NCI-H748 (cell line): ENCODE data around the gene SLC39A11.

Experiments used
- DNase-seq: peaks from one replicate; lab custom pipeline; 2025; ENCODE audit not compliant: unreplicated experiment; lab: John Stamatoyannopoulos, UW

Gene SLC39A11

DNA sequence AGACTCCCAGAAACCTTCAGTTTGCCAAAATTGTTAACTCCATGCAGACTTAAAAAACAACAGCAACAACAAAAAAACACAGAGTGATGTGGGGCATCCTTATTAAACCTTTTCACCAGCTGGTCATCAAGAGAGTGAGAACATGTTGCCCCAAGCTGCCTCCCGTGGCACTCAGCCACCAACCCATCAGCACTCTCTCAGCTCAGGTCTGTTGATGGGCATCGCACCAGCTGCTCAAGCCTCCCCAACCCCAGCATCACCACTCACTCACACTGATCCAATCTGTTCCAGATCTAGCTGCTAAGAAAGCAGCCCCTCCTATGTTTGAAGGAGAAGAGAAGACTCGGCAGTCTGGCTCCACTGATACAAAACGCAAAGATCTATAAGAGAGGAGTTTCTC is 46.8 kb downstream of the SLC39A11 start:
- no peak for DNase-seq

DNA sequence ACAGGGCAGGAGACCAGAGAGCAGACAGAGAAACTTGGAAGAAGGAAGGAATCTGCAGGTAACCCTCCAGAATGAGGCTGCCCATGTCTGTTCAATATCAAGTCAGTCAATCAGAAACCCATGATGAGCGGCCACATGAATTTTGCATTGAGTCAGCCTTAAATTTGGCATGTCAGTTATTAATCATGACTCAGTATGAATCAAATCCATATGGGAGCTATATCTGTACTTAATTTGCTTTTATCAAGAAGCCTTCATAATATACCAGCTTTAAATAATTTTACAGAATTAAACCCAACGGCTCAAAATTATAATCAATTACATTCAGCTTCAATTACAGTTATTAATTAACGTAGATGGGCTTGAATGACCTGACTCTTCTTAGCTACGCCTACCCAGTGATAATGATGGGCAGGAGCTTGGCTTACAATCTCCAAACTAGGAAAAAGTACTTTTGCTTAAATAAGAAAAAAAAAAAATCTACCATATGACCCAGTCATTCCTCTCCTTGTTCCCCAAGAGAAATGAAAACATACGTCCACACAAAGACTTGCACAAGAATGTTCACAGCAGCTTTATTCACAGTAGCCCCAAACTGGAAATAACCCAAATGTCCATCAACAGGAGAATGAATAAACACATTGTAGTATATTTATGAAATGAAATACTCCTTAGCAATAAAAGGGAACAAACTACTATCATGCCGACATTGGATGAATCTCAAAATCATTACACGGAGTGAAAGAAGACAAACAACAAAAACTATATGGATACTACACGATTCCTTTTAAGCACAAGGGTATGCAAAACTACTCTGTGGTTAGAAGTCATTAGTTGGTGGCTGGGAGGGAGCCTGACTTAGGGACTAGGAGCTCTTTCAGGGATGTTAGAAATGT is 48.6 kb downstream of the SLC39A11 start:
- DNase-seq, result no peak

DNA sequence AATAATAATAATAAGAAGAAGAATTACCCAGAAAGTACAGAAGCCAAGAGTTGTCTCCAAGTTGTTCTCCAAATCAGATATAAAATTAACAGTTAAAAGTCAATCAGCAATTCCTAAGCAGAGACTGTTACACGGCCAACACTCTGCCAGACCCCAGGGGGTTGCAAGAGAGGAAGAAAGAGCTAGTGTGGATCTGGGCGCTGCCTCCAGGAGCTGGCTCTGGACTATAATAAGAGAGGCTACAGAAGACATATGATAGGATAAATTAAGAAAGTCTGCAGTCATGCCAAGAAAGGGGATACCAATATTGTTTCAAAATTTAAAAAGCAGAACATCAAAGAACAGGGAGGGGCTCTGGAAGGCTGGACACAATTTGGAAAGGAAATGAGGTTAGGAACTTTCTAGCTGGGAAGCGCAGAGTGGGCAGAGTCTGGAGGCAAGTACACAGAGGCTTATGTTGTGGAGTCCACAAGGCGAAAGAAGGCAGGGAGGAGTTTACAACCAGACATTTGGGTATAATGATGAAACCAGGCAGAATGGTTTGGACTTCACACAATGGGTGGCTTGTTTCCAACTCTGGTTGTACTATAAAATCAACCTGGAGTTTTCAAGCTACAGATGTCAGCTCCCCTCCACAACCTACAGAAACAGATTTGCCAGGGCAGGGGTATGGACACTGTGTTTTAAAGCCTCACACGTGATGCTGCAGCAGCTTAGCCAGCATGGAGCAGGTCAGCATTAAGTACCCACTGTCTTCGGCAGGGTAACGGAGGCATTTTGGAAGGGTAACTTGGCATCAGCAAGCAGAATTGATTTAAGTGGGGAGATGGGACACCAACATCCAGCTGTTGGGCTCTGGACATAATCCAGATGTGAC is 49.4 kb downstream of the SLC39A11 start:
- DNase-seq, result no peak

DNA sequence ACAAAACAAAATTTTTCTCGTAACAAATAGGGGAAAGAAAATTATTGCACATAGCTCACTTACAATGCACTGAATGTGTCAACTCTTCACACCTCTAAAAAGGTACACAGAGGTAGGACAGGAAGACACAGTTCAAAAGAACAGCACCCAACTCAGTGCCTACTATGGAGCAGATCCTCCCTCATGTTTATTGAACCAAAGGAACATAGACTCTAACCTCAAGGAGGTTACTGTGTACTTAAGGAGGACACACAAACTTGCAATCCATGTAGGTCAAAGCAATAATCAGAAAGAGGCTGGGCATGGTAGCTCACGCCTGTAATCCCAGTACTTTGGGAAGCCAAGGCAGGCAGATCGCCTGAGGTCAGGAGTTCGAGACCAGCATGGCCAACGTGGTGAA is 50.3 kb downstream of the SLC39A11 start:
- no peak for DNase-seq

DNA sequence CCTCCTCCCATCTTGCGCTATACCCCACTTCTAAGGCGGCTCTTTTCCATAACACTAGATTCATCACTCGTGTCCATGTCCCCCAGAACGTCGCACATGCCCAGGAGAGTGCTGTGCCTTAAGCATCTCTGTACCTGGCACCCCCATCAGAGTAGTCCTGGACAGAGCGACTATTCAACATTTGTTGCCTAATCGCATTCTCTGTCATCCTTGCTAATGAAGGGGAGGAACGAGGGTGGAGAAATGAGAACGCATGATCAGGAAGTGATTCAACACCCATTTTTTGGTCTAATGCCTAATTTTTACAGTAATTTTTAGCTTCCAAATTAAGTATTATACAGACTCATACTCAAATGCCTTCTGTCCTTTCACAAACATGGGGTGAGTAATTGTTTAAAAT is 53.2 kb downstream of the SLC39A11 start:
- no peak for DNase-seq

DNA sequence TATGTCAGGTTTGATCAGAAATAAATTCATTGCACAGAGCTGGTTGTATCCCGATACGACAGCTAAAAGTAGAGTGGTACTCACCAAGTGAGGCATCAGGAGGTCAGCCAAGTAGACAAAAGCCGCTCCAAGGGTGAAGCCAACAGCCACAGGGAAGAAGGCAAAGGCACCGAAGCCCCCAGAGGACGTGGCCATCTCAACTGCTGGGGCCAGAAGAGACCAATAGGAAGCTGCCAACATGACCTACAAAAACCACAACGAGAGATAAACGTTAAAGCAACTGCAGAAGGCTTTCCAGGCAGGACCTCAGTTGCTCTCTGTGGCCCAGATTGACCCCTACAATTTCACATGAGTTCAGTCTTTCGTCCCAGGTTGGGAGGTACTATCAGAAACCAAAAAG is 61.0 kb downstream of the SLC39A11 start:
- no peak for DNase-seq

DNA sequence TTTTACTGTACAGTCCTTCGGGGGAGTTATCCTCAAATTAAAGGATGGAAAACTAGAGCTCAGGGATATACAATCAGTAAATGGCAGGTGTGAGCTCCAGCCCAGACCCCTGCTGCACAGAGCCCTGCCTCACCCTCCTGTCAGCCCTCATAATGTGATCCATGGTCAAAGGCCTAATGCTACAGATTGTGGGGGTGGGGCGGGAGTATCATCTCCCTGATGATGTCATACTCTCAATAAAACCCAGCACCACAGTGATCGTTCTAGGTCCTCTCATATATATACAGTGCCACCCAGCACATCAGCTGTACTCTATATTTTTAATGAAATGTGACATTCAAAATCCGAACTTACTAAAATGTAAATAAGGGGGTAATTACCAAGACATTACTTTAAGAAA is 61.5 kb downstream of the SLC39A11 start:
- DNase-seq, result peak; percentile 12

DNA sequence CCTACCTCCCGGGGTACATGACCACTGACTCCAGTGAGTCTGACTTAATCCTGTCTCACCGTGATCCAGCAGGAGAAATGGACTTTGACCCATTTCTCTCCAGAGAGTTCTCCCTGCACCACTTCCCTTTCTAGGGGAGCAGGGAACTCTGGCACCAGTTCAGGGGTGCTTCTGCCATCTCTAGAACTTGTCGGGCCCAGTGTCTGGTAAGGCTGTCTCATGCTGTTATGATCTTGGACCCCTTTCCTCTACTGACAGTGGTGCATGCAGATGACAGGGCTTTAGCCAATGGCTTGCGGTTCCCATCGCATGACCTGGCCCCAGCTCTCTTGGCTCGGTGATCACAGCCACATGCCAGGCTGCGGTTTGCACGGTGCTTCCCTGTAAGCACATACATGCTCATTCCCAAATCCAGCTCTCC is 62.0 kb downstream of the SLC39A11 start:
- DNase-seq, result no peak

DNA sequence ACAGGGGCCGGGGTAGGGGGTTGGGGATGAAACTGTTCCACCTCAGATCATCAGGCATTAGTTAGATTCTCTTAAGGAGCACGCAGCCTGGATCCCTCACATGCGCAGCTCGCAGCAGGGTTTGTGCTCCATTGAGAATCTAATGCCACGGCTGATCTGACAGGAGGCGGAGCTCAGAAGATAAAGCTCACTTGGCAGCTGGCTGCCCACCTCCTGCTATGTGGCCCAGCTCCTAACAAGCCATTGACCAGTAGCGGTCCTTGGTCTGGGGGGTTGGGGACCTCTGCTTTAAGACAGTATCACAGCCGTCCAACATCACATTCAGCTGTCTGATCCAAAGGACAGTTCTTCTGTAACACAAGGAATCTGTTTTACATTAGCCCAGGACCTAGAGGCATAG is 62.5 kb downstream of the SLC39A11 start:
- DNase-seq, result no peak

DNA sequence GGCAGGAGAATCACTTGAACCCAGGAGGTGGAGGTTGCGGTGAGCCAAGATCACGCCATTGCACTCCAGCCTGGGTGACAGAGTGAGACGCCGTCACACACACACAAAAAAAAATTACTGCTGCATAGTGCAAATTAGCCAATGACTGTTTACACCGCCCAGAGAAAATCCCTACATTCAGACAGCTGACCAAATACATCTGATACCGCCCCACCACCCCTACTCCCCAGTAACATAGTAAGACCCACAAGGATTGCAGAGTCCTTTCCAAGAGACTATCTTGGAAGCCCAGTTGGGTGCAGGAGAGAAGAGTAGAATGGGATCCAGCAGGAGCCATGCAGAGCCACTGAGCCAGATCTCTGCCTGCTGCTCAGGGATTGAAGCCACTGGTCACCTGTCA is 63.5 kb downstream of the SLC39A11 start:
- no peak for DNase-seq

DNA sequence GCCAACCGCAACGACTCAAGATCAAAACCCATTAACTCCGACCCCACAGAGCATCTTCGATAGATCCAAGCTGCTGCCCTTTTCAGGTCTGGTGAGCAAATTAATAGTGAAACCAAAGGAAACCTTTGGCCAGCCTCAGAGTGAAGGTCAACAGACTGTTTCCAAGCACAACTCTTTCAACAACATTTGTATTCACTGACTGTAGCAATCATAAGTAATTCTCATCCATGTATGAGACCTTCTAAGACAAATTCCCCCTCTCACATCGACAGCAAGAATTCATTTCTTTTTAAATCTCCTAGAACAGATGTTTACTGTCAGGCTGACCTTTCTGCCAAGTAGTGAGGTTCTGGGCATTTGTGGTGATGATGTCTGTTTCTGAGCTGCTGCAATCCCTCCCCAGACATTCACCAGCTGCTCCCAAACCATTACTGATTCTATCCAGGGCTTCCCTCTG is 64.2 kb downstream of the SLC39A11 start:
- no peak for DNase-seq

DNA sequence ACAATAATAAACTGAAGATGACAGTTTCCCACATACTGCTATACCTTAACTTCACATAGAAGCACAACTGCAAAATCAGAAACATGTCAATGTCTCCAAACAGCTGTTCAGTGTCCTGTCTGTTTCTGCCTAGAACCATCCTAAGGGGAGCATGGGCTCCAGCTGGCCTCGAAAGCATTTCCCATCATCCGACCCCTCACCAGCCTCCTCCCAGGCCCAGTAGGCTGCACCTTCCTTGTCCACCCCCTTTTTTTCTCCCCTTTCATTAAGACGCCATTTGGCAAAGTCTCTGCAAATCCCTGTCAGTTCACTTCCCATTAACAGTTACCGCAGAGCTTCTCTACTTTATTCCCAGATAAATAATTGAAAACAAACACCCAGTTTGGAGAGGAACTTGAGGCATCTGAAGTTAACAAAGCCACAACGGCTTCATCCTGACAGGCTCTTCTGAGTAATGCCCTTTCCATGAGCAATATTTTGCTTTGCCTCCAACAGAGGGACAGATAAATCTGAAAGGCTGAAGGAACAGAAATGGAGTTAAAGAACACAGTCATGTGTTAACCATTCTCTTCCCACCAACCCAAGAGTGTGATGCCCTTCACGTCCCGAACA is 65.3 kb downstream of the SLC39A11 start:
- DNase-seq, result no peak

DNA sequence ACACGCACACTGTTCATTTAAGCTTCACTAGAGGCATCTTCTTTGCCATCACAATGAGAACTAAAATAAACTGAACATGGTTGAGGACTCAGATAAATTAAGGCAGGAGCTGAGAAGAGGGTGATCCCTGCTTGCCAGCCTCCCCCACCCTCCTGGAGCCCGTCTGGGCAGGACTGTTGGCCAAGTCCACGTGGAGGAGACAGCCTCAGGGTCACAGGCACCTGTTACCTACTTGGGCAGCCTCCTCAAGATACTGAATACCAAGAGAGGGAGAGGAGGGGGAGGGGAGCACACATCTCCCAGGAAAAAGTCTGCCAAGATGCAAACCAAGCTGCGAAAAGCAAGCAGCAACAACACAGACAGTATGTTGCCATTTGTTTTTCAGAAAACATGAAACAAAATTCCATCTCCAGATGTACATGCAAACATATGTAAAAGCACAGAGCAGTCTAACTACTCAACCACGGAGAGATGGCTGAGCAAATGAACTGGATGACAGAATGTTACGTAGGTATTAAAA is 67.4 kb downstream of the SLC39A11 start:
- no peak for DNase-seq

DNA sequence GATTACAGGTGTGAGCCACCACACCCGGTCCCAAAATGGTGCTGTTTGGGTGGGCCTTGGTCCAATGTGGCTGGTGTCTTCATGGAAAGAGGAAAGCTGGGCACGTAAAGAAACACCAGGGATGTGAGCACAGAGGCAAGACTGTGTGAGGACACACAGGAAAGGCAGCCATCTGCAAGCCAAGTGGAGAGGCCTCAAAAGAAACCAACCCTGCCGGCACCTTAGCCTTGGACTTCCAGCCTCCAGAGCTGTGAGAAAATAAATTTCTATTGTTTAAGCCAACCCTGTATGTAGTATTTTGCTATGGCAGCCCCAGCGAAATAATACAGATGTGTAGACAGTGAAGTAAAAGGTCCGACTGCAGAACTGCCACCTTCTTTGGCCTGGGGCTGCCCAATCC is 68.7 kb downstream of the SLC39A11 start:
- no peak for DNase-seq

DNA sequence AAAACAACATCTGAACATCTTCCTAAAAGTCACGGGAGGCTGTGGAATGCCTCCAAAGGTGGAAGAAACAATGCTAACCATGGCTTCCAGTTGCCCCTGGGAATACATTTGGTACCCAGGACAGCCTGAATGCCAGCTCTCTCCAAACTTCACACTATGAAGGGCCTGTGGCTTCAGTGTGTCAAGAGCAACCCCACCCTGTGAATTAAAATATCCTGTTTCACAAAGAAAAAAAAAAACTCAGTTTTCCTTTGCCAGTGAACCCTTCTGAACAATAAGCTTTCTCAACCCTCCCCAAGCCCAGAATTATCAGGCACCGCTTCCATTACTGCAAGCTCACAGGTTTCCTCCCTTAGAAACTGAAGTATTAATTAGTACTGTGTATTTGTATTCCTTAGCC is 69.8 kb downstream of the SLC39A11 start:
- peak; percentile 20 for DNase-seq

DNA sequence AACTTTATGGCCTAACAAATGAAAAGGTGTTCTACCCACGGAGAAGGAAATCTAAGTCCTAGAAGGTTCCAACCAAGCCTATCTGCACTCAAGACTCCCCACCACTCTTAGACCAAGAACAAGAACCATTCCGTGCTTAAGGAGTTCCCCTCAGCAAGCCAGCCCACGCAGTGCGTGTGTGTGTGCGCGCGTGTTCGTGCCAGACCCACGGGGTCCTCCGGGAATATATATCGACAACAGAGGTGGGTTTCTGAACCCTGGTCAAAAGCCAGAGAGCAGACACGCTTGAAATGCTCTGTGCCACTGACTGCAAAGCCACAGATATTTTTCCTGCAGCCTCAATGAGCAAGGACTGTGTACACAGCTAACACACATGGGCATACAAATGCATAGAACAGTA is 70.7 kb downstream of the SLC39A11 start:
- no peak for DNase-seq

DNA sequence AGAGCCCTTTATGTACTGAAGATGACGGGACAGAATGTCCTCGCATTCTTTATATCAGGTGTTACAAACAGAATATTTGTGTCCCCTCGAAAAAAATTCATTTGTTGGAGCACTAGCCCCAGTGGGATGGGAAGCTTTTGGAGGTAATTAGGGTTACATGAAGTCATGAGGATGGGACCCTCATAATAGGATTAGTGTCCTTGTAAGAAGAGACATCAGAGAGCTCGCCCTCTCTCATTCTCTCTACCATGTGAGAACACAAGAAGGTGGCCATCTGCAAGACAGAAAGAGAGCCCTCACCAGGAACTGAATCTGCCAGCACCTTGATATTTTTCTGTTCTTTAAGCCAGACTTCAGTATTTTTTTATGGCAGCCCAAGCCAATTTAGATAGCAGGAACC is 72.4 kb downstream of the SLC39A11 start:
- DNase-seq, result no peak

DNA sequence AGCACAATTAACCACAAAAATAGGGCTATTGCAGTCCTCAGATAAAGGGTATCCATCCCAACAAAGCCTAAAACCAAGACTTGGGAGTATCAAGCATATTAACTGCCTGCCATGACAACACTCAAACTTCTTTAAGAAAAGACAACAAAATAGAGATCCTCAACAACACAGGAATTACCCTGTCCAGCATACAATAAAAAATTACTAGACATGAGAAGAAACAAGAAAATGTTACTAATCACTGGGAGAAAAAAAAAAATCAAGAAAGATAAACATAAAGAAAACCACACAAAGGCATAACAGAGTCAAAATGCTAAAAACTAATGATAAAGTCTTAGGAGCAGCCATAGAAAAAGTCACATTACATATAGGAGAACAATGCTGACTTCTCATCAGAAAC is 73.9 kb downstream of the SLC39A11 start:
- DNase-seq, result no peak

DNA sequence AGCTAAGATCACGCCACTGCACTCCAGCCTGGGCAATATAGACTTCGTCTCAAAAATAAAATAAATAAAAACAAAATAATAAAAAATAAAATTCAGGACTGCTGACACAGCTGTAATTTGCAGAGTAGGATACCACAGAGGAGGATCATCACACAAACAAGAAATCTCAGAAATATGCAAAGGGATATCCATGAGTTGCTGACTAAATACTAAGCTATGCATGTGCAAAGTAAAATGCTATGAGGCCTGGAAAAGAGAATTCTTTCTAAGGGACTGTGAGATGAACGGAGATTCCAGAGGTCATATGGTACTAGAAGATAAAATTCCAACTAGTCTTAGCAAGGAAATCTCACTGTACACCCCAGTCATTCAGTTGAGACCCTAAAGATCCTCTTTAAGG is 74.8 kb downstream of the SLC39A11 start:
- DNase-seq, result no peak

DNA sequence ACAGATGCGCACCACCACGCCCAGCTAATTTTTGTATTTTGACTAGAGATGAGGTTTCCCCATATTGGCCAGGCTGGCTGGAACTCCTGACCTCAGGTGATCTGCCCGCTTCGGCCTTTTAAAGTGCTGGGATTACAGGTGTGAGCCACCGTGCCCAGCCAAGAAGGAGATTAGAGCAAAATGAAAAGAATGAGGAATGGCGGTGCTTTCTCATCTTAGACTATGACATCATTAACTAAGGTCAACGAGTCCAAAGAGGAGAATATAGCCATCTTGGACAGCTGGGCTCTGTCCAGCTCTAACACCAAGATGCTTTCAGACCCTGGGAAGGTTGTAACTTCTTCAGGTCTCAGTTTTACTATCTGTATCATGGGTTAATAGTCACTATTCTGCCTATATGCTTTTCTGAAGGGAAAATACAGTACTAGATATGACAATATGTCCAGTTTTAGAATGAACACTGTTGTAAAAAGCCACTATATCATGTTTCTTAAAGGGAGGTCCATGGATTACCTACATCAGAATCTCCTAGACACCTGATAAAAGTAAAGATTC is 76.7 kb downstream of the SLC39A11 start:
- DNase-seq, result no peak
